GM21367 (cell line): ENCODE data around the gene KCNT1.

Experiments used
- ATAC-seq: cut with Tn5 transposase; IDR thresholded peaks from one replicate; pipeline ENCODE4 v1.9.1; 2021; ENCODE audit not compliant: unreplicated experiment

KCNT1 gene

DNA sequence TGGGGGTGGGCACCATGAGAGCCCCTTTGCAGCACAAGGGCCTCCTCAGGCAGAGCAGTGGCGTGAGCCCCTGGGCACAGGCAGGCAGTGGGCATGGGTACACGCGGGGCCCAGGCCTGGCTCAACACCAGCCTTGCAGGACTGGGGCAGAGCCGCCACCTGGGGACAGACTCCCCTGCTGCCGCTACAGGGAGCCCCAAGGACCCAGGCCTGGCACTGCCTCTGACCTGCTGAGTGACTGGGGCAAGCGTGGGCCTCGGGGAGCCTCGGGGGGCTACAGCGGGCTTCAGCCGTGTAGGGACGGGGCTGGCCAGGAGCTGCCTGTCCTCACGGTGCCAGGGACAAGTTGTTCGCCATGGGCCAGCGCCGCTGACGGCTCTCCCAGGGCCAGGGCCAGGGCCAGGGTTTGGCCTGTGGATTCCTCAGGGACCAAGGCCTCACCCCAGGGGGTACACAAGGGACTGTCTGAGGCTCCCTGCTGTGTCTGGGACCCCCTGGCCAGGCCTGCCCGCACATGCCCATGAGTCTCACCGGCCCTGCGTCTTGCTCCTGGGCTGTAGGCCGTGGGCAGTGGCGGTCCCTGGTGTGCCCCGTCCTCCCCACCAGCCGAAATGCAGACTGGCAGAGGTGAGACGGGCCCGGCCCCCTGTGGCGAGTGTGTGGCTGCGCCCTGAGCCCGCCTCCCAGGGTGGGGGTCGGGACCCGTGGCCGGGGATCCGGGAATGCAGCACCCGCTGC is 42.5 kb downstream of the KCNT1 start:
- no peak for ATAC-seq

DNA sequence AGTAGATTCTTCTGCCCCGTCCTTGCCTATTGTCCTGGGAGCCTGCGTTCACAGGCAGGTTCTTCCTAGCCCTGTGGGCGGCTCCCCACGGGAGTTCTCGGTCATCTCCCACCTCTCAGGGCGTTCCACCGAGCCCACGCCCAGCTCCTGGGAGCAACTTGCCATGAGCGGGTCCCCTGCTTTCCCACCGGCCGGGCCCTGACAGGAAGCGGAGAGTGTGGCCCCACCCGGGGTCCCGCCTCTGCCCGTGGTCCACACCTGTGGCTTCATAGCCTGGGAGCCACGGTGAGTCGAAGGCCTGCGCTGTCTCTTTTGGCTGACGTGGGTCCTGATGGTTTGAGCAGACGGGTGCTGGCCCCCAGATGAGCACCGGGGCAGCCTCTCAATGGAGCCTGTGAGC is 43.2 kb downstream of the KCNT1 start:
- ATAC-seq: no peak

DNA sequence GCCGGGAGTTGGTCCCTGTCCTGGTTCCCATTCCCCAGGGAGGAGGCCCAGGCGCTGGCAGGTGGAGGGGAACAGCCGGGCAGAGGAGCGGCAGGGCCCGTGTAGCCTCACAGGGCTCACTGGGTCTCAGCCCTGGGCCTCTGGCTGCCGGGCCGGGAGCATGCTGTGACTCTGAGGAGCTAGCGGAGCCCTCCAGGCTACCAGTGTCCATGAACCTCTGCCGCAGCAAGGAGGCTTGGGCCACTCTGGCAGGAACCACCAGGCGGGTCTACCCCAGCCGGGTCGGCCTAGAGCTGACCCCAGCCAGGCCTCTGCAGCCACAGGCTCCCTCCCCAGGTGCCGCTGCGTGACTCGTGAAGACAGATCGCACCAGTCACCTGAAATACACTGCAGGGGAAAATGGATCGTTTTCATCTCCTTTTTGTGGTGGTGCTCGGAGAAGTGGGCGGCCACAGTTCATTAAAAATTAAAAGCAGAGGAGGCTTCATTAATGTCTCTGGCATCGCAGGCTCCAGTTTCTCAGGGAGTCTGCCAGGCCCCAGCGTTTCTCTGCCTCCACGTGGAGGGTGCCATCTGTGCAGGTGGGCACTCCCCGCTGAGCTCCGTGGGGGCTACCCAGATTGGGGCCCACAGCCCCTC is 43.8 kb downstream of the KCNT1 start:
- no peak for ATAC-seq

DNA sequence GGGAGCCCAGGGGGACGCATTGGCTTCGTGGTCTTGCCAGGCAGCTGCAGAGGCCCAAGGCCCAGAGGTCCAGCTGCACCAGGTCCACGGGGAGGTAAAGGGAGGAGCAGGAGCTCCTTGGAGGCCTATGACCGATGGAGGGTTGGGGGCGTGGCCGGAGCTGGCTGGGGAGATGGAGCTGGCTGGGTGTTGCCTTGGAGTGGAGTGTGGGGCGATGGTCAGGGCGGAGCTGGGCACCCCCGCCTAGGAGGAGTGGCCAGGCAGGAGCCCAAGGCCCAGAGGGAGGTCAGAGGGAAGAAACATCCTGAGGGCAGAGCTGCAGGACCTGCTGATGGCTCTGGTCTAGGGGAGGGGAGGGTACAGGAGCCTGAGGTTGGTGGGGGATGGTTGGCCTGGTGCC is 44.6 kb downstream of the KCNT1 start:
- ATAC-seq: no peak

DNA sequence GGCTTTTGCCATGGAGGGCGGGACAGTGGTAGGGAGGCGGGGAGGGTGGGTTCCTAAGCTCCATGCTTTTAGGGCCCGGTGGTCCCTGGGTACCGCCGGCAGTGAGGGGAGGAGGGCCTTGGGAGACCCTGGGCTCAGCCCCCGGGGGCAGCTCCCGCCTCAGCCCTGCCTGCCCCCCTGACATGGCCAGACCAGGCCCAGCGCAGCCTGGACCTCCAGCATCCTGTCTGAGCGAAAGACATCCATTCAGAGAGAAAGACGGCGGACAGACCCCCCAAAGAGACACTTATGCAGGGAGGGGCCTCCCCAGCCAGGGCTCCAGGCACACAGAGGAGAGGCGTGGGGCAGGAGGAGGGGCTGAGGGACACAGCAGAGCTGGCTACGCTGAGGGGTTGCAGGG is 45.3 kb downstream of the KCNT1 start:
- ATAC-seq: no peak

DNA sequence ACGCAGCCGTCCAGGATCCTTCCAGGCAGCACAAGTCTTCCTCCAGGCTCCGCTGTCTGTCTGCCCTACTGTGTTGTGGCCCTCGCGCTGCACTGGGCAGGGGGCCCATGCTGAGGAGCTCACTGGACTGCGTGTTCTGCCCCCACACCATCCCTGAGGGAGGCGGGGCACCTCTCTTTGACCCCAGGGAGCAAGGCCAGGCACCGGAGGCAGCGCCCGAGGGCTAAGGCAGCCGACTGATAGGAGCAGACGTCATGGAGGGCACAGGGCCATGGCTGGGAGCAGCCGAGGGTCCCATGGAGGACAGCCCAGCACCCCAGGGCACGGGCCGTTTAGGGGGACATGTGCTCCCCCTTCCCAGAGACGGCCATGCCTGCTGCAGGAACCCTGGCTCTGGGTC is 46.7 kb downstream of the KCNT1 start:
- no peak for ATAC-seq

DNA sequence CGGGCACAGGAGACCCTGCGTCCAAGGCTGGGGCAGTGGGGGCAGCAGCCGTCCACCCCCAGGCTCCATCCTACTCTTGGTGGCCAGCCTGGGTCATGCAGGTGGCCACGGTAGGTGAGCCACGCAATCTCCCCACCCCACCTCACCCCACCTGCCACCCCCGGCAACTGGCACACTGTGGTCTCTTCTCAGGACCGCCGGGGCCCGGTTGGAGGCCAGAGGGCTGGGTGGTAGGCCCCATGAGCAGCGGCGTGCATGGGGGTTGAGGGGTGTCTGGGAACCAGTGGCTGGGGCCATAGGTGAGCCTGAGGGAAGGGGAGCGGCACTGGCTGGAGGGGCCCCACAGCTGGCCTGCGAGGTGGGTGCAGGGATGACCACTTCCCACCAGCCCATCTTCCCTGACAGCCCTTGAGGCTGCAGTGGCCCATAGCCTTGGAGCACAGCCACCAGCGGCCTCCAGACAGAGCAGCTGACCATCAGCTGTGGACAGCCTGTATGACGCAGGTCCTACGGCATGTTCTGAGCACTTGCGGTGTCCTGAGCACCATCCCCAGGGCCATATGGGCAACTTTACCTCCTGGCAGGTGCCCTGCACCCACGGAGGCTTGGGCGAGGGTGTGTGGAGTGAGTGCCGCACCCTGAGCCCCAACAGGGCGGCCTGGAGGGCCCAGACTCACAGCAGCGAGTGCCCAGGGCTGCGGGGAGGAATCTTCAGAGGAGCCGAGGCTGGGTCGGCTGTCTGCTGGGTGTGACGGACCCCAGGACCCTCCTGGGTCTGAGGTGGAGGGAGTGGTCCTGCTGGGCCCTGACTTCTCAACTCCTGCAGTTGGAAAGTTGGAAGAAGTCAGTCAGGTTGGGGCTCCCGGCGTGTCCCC is 47.4 kb downstream of the KCNT1 start:
- ATAC-seq: no peak

DNA sequence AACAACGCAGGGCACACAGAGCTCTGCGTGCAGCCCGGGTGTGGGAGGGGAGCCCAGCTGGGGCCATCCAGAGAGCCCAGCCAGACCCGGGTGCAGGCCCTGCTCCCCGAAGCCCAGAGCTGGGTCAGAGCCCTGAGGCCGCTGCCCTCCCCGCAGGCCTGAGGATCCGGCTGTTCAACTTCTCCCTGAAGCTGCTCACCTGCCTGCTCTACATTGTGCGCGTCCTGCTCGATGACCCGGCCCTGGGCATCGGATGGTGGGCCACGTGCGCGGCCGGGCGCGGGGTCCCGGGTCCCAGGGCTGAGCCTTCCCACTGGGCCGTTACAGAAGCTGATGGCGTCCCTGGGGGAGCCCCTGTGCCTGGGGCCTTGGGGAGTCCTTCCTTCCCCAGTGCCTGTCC is 48.8 kb downstream of the KCNT1 start:
- no peak for ATAC-seq

DNA sequence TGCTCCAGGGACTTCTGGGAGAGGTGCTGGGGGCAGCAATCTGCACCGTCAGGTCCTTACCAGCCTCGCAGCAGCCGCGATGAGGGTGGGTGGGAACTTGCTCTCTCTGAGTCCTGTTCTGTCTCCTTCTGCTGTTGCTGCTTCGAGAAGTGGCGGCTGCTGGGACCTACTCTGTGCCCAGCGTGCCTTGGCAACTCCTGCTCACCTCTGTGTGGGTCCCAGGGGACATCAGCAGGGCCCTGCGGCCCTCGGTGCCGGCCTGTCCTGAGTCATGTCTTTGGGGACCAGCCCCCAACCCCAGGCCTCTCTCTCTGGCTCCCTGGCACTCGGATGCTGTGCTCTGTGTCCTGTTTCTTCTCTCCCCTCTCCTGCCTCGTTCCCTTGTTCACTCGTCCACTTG is 49.5 kb downstream of the KCNT1 start:
- ATAC-seq: no peak

DNA sequence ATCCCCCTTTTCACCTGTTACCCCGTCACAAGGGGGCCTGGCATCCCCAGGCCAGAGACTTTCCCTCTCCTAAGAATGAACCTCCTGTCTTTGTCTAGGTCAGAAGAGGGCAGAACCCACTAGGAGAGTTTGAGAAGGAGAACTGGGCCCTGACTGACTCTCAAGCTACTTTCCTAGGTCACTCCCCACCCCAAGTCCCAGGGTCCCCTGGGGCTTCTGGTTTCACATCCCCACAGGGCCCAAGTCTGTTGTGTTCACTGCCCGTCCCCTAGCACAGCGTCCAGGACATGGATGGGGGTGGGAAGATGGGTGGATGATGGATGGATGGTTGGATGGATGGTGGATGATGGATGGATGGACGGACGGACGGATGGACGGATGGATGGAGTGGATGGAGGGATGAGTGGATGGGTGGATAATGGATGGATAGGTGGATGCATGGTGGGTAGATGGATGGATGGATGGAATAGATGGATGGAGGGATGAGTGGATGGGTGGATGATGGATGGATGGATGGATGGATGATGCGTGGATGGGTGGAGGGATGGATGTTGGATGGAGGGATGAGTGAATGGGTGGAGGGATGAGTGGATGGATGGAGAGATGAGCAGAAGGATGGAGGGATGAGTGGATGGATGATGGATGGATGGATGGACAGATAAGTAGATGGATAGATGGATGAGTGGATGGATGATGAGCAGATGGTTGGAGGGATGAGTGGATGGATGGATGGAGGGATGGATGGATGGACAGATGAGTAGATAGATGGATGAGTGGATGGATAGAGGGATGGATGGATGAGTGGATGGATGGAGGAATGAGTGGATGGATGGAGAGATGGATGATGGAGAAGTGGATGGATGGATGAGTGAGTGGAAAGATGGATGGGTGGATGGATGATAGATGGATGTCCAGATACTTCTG is 50.6 kb downstream of the KCNT1 start:
- no peak for ATAC-seq

DNA sequence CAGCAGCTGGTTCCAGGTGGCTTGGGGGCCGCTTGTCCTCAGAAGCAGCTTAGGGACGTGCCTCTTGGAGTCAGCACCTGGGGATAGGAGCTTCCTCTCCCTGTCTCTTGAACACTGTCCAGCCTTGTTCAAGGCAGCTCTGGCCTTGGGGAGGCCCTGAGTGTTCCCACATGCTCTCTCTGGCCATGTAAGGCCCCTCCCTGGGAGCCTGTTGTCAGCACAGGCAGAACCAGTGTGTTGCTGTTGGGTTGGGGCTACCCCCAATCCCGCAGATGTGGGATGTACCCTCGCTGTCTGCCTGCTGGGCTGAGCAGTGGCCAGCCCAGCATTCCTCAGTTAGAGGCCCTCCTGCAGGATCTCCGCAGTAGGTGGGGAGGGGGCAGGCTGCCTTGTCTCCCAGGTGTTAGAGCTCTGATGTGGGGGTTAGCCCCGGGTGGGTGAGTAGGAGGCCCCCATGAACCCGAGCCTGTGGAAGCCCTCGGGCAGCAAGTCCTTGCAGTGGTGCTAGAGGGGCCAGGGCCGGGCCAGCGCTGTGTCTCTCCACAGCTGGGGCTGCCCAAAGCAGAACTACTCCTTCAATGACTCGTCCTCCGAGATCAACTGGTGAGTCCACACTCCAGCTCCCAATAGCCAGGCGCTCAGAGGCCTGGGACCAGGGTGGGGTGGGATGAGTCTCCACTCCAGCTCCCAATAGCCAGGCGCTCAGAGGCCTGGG is 51.6 kb downstream of the KCNT1 start:
- no peak for ATAC-seq

DNA sequence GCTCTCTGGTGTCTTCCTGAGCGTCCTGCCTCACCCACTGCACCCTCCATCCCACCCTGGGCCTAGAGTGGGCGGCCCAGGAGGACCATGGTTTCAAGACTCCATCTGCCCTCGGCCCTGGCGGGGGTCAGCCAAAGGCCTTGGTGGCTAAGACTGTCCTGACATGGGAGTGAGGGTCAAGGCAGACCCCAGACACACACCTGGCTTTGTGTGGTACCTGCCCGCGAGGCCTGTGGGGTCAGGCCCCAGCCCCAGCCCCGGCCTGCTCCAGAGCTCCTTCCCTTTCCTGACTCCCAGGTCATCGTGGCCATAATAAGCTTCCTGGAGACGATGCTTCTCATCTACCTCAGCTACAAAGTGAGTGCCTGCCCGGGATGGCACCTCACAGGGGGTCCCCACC is 54.6 kb downstream of the KCNT1 start:
- ATAC-seq: no peak

DNA sequence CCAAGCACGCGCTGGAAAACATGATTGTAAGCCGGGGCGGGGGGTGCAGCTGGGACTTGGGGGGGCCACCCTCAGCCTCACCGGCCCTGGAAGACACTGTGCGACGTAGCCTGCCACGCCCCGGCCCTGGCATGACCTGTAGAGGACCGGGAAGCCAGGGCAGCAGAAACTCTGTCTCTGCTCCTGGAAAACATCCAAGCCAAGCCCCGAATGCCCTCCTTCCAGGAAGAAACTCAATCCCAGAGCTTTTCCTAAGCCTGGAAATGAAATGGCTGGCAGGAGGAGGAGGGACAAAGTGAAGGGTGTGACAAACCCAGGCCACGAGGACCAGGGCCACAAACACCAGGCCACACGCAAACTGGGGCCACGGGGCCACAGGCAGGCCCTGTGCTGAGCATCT is 55.4 kb downstream of the KCNT1 start:
- ATAC-seq: no peak

DNA sequence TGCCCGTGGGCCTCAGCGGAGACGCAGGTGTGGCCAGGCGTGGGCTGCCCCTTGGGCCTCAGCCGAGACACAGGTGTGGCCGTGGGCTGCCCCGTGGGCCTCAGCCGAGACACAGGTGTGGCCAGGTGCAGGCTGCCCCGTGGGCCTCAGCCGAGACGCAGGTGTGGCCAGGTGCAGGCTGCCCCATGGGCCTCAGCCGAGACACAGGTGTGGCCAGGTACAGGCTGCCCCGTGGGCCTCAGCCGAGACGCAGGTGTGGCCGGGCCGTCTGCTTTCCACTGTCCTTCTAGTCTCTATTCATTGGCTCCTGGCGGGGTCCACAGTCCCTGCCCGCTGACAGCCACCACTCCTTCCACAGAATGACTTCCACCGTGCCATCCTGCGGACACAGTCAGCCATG is 56.1 kb downstream of the KCNT1 start:
- ATAC-seq: no peak

DNA sequence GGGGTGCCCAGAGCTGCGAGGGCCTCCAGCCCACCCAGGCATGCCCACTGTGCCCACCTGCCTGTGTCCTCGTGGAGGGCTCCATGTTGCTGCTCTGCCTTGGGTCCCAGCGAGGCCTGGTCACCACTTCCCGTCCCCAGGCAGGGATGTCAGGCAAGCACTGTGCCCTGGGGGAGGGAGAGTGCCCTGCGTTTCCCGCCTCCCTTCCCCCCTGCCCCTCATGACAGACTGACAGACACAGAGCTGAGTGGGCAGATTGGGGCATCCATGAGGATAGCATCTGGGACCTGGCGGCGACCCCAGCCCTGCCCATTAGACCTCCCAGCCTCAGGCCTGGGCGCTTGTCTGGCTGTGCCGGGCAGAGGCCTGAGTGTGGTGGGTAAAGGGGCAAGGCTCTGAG is 56.9 kb downstream of the KCNT1 start:
- ATAC-seq: no peak

DNA sequence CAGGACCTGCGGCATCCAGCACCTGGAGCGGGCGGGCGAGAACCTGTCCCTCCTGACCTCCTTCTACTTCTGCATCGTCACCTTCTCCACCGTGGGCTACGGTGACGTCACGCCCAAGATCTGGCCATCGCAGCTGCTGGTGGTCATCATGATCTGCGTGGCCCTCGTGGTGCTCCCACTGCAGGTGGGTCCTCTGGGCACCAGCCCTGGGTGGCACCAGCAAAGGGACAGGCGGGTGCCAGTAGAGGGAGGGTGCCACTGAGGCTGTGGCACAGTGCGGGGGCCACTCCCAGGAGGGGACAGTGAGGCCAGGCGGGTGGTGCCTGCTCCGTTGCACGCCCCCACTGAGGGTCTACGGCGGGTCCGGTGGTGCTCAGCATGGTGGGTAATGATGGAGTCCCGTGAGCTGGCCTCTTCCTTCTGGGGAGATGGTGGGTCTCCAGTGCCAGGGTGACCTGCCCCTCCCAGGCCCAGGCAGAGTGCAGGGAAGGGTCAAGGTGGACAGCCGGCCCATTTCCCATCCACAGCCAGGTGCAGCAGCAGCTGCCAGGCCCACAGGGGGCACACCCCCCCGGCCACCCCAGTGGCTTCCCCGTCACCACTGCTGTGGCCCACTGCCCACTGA is 57.8 kb downstream of the KCNT1 start:
- ATAC-seq: no peak

DNA sequence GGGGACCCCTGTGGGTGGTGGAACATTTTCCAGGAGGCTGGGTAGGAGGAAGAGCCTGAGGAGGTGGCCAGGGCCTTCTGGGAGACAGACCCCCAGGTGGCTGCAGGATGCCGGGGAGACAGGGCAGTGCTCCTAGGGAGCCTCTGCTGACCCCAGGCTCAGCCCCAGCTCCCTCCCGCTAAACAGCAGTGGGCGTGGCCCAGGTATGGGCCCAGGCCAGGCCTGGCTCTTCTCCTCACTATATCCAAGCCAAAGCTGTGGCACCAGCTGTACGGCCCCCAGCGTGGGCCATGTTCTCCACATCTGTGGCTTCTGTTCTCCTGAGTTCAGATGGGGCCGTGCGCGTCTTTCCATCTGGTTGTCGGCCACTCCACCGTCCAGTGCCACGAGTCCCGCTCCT is 58.5 kb downstream of the KCNT1 start:
- ATAC-seq: no peak

DNA sequence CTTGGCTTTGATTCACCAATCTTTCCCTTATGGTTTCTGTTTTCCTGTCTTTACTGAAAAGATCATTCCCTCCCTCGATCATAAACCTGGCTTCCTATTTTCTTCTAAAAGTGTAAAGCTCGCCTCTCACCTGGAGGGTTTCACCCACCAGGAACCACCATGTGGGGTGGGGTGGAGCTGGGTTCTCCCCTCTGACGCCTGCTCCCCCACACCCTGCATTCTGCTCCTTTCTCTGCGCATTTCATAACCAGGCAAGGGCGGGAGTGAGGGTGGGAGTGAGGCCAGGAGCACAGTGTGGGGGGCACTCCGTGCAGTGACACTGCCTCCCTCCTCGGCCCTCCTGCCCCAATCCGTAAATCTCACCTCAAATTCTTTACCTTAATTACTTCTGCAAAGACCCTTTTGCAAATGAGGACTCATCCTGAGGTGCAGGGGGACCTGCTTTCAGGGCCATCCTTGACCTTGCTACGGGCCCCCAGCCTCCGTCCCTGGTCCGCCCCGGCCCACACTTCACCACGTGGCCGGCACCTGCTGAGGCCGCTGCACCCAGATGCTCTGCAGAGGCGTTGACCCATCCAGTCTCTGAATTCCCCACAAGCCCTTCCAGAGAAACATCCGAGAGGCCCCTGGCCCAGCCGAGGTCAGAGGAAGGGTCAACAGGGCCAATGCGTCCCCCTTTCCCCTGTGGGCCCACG is 59.3 kb downstream of the KCNT1 start:
- no peak for ATAC-seq

DNA sequence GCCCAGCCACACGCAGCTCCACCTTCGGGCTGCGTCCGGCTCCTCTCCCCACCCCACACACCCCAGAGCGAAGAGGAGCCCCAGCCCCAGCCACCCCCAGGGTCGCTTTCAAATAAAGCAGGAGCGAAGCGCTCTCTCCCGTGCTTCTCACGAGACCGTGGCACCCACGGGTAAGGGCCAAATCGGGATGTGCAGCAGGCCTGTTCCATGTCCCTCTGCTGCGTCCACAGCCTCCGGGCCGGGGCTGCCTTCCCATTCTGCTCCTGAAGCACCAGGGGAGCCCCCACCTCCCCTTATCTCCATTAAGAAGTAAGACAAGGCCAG is 59.8 kb downstream of the KCNT1 start:
- ATAC-seq: no peak
